CD14-positive monocyte (primary cell): ENCODE measurements around the gene RALY. TPM values are rescaled to one million over a fixed set of nuclear protein-coding genes. Genes with fewer than 3 reads are reported as not detected.

Experiments used
- DNase-seq, 3 donors: peaks; one replicate each; pipeline ENCODE4 v3.0.0-alpha.2; 2011 to 2022
- H2AFZ ChIP-seq: 2 replicates; pipeline ENCODE4 v1.6.0; 2012; ENCODE audit warnings: mild to moderate bottlenecking, low read depth, low read length, inconsistent platforms; ENCODE audit not compliant: insufficient read depth, poor library complexity, severe bottlenecking
- H3K27ac ChIP-seq, 2 donors: 1 replicate in 1 of 2; 2 replicates in 1 of 2; pipeline ENCODE4 v1.5.1; 2012 to 2013; ENCODE audit warnings: low read length in 2 of 2, control low read depth in 1 of 2, inconsistent platforms in 1 of 2, low read depth in 1 of 2, mild to moderate bottlenecking in 1 of 2
- H3K27me3 ChIP-seq, 2 donors: one replicate each; pipeline versions ENCODE4 v1.6.0 to v1.6.1; 2011 to 2013; ENCODE audit warnings: low read length in 2 of 2; ENCODE audit not compliant: control insufficient read depth in 2 of 2, insufficient read depth in 2 of 2
- H3K36me3 ChIP-seq, 2 donors: replicated peaks in 1 of 2; 1 replicate in 1 of 2; 2 replicates in 1 of 2; pipeline versions ENCODE4 v1.5.1 to v1.6.1; 2012 to 2013; ENCODE audit warnings: low read length in 2 of 2, control low read depth in 1 of 2, inconsistent platforms in 1 of 2, mild to moderate bottlenecking in 1 of 2; ENCODE audit not compliant: insufficient read depth in 2 of 2, control insufficient read depth in 1 of 2
- H3K4me1 ChIP-seq, 2 donors: 1 replicate in 1 of 2; 2 replicates in 1 of 2; pipeline versions ENCODE4 v1.5.1 to v1.6.1; 2012 to 2013; ENCODE audit warnings: low read length in 2 of 2, control low read depth in 1 of 2, inconsistent platforms in 1 of 2, mild to moderate bottlenecking in 1 of 2, moderate library complexity in 1 of 2; ENCODE audit not compliant: insufficient read depth in 2 of 2, control insufficient read depth in 1 of 2
- H3K4me2 ChIP-seq: replicated peaks from 2 replicates; pipeline ENCODE3; 2012; ENCODE audit warnings: low read length, moderate library complexity, mild to moderate bottlenecking; ENCODE audit not compliant: poor library complexity, severe bottlenecking; ENCODE audit errors: extremely low read depth
- H3K4me3 ChIP-seq, 3 experiments: fragments of 200-600 bp in 1 of 3; sonication (generic) in 1 of 3; replicated peaks in 1 of 3; 1 replicate in 2 of 3; 2 replicates in 1 of 3; pipeline ENCODE4 v1.5.1; 2011 to 2013; ENCODE audit warnings: low read length in 3 of 3, mild to moderate bottlenecking in 3 of 3, control low read depth in 2 of 3, low read depth in 2 of 3, inconsistent platforms in 1 of 3, moderate library complexity in 1 of 3
- H3K79me2 ChIP-seq: 2 replicates; pipeline ENCODE4 v1.6.0; 2012; ENCODE audit warnings: mild to moderate bottlenecking, control low read depth, inconsistent platforms, low read length, moderate library complexity; ENCODE audit not compliant: insufficient read depth
- H3K9ac ChIP-seq: 2 replicates; pipeline ENCODE4 v1.6.0; 2017; ENCODE audit warnings: low read length, mild to moderate bottlenecking; ENCODE audit not compliant: insufficient read depth, poor library complexity, severe bottlenecking
- H3K9me3 ChIP-seq, 2 donors: replicated peaks in 1 of 2; 1 replicate in 1 of 2; 2 replicates in 1 of 2; pipeline versions ENCODE4 v1.5.1 to v1.6.1; 2012 to 2013; ENCODE audit warnings: low read length in 2 of 2, control low read depth in 1 of 2; ENCODE audit not compliant: control insufficient read depth in 1 of 2, insufficient read depth in 1 of 2
- H4K20me1 ChIP-seq: 2 replicates; pipeline ENCODE4 v1.6.0; 2012; ENCODE audit warnings: mild to moderate bottlenecking, low read length, control low read depth, moderate library complexity; ENCODE audit not compliant: insufficient read depth
- H3K27ac Mint-ChIP-seq, 7 donors: one replicate each; pipeline ENCODE4 v1.8.0; 2020; ENCODE audit warnings: mild to moderate bottlenecking in 7 of 7, mixed read lengths in 7 of 7, moderate library complexity in 6 of 7, inconsistent platforms in 2 of 7
- H3K27me3 Mint-ChIP-seq, 3 donors: one replicate each; pipeline ENCODE4 v1.8.0; 2021 to 2022; ENCODE audit warnings: low read depth in 3 of 3, mild to moderate bottlenecking in 3 of 3, mixed read lengths in 3 of 3, moderate library complexity in 3 of 3, inconsistent platforms in 1 of 3
- H3K36me3 Mint-ChIP-seq, 2 donors: one replicate each; pipeline ENCODE4 v1.8.0; 2020; ENCODE audit warnings: mixed read lengths in 2 of 2, inconsistent platforms in 1 of 2, mild to moderate bottlenecking in 1 of 2
- H3K4me1 Mint-ChIP-seq: one replicate; pipeline ENCODE4 v1.8.0; 2020; ENCODE audit warnings: mild to moderate bottlenecking, mixed read lengths
- H3K4me3 Mint-ChIP-seq, 2 donors: one replicate each; pipeline ENCODE4 v1.8.0; 2020; ENCODE audit warnings: mild to moderate bottlenecking in 2 of 2, mixed read lengths in 2 of 2, moderate library complexity in 1 of 2
- H3K9me3 Mint-ChIP-seq, 7 donors: one replicate each; pipeline ENCODE4 v1.8.0; 2020 to 2022; ENCODE audit warnings: mixed read lengths in 7 of 7, mild to moderate bottlenecking in 6 of 7, moderate library complexity in 6 of 7, inconsistent platforms in 2 of 7
- WGBS: methylation state at CpG from one replicate; pipeline ENCODE4 v1.1.5; 2013; ENCODE audit warnings: missing lambda C conversion rate; ENCODE audit not compliant: insufficient coverage; 5-methylcytosine and 5-hydroxymethylcytosine counted together
- intact Hi-C, 2 donors: fragments of 100-400 bp; cut with micrococcal nuclease; formaldehyde crosslinking; loops; one replicate each; pipeline versions ENCODE4 v1.15.0 to v1.15.1; 2023
- polyA plus RNA-seq, 3 donors: library from polyadenylated mRNA; depleted of rRNA in 1 of 3; unstranded in 2 of 3; stranded (reverse) in 1 of 3; fragments of 300-500 nt in 2 of 3; fragments of >200 nt in 1 of 3; fragmentation: Illumina TruSeq in 2 of 3; gene quantifications; 1 replicate in 2 of 3; 2 replicates in 1 of 3; pipeline ENCODE4 v1.2.3, GENCODE V29; 2012 to 2021
- TF ChIP-seq, protein P1 (sequence below): fragments of 200-600 bp; IDR thresholded peaks from one replicate; pipeline ENCODE4 v1.8.0; 2022; ENCODE audit warnings: antibody characterized with exemption, mild to moderate bottlenecking

The RALY gene
- polyA plus RNA-seq, 3 donors: 88.4 to 154 (median 152) TPM

- H3K36me3 Mint-ChIP-seq: peaks cover 70 to 88% of the 10 kb centered on the region in 2 donors
- H3K4me3 ChIP-seq: no peak overlapping the region
- H3K4me3 Mint-ChIP-seq: no peak overlapping the region
- H3K27ac Mint-ChIP-seq: peak overlapping the region in 1 of 7 donors; percentile 79
- no peak overlapping the region for H2AFZ ChIP-seq
- TF ChIP-seq, protein P1, sequence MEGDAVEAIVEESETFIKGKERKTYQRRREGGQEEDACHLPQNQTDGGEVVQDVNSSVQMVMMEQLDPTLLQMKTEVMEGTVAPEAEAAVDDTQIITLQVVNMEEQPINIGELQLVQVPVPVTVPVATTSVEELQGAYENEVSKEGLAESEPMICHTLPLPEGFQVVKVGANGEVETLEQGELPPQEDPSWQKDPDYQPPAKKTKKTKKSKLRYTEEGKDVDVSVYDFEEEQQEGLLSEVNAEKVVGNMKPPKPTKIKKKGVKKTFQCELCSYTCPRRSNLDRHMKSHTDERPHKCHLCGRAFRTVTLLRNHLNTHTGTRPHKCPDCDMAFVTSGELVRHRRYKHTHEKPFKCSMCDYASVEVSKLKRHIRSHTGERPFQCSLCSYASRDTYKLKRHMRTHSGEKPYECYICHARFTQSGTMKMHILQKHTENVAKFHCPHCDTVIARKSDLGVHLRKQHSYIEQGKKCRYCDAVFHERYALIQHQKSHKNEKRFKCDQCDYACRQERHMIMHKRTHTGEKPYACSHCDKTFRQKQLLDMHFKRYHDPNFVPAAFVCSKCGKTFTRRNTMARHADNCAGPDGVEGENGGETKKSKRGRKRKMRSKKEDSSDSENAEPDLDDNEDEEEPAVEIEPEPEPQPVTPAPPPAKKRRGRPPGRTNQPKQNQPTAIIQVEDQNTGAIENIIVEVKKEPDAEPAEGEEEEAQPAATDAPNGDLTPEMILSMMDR: no peak
- no peaks in the 10 kb centered on the region for H3K4me1 ChIP-seq
- H3K36me3 ChIP-seq: peaks cover 79 to 97% of the 10 kb centered on the region in 2 donors
- intact Hi-C loops: no loop called here
- DNase-seq: no peak
- peaks cover 89% of the 10 kb centered on the region for H4K20me1 ChIP-seq
- no peaks in the 10 kb centered on the region for H3K27me3 ChIP-seq
- no peak overlapping the region for H3K4me2 ChIP-seq
- peaks cover 2% of the 10 kb centered on the region for H3K4me1 Mint-ChIP-seq
- H3K9me3 Mint-ChIP-seq: no peaks in the 10 kb centered on the region
- no peaks in the 10 kb centered on the region for H3K9me3 ChIP-seq
- H3K27ac ChIP-seq: peak overlapping the region in 1 of 2 donors; percentile 15
- H3K27me3 Mint-ChIP-seq: no peaks in the 10 kb centered on the region
- no peak overlapping the region for H3K9ac ChIP-seq
- peaks cover 16% of the 10 kb centered on the region for H3K79me2 ChIP-seq
- 74% methylated on average over 5 of the region's 7 CpGs for WGBS
Observed at GRCh38 chr20:34083137-34083536, 89.4 kb downstream of the RALY start.

DNA sequence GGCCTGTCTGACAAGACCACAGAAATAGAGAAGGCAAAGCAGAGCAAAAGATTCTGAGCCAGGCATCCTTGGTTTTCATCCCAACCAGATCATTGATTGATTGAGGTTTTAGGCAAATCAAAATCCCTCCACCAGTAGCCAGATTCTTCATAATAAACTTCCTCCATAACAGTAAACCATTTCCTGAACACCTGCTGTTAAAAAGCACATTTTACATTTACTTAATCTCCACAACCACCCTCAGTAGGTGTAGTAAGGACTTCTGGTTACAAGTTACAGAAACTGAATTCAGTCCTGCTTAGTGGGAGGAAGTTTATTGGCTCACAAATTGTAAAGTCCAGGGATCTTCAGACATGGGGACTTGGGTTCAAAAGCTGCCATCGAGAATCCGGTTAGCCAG is 90.1 kb downstream of the RALY start:
- no peak for DNase-seq
- no peaks in the 10 kb centered on the region for H3K9me3 Mint-ChIP-seq
- H3K9ac ChIP-seq: no peak overlapping the region
- peak overlapping the region in 3 of 7 donors; percentile 4 to 79 (median 66) for H3K27ac Mint-ChIP-seq
- TF ChIP-seq, protein P1: no peak
- peaks cover 70 to 89% of the 10 kb centered on the region in 2 donors for H3K36me3 Mint-ChIP-seq
- H3K4me3 Mint-ChIP-seq: no peak overlapping the region
- 100% methylated on average over 2 of the region's 2 CpGs for WGBS
- peaks cover 79 to 97% of the 10 kb centered on the region in 2 donors for H3K36me3 ChIP-seq
- no peaks in the 10 kb centered on the region for H3K4me1 ChIP-seq
- peaks cover 19% of the 10 kb centered on the region for H3K79me2 ChIP-seq
- H3K27me3 ChIP-seq: no peaks in the 10 kb centered on the region
- intact Hi-C loops: no loop called here
- H3K27me3 Mint-ChIP-seq: no peaks in the 10 kb centered on the region
- peaks cover 92% of the 10 kb centered on the region for H4K20me1 ChIP-seq
- no peaks in the 10 kb centered on the region for H3K9me3 ChIP-seq
- no peak overlapping the region for H2AFZ ChIP-seq
- H3K4me3 ChIP-seq: no peak overlapping the region
- no peak overlapping the region for H3K4me2 ChIP-seq
- H3K27ac ChIP-seq: peak overlapping the region in 1 of 2 donors; percentile 42
- peaks cover 2% of the 10 kb centered on the region for H3K4me1 Mint-ChIP-seq
